Neuron (in vitro differentiated cells): ENCODE results near the gene DCST2.
"Not testable (repeated sequence)": the region's sequence is repeated elsewhere in the genome, so short reads cannot be mapped to it uniquely, and the experiment has no call there.

Source experiments
- H2AFZ ChIP-seq: one replicate; pipeline ENCODE4 v1.6.1; 2013; ENCODE audit warnings: low read depth, mild to moderate bottlenecking, inconsistent platforms, low read length, moderate library complexity
- H3K27me3 ChIP-seq: one replicate; pipeline ENCODE4 v1.6.1; 2013; ENCODE audit warnings: low read length; ENCODE audit not compliant: insufficient read depth
- H3K36me3 ChIP-seq: one replicate; pipeline ENCODE4 v1.6.1; 2013; ENCODE audit warnings: low read length; ENCODE audit not compliant: insufficient read depth
- H3K4me1 ChIP-seq: one replicate; pipeline ENCODE4 v1.6.1; 2013; ENCODE audit warnings: low read length; ENCODE audit not compliant: insufficient read depth
- H3K4me3 ChIP-seq: 2 replicates; pipeline ENCODE4 v1.5.1; 2013; ENCODE audit warnings: mild to moderate bottlenecking, low read length, moderate library complexity
- H3K9me3 ChIP-seq: one replicate; pipeline ENCODE4 v1.6.1; 2013; ENCODE audit warnings: low read length

DCST2 gene

GRCh38 chr1:154995301-154995983 is 38.1 kb downstream of the DCST2 start:
- not testable (repeated sequence) for H3K36me3 ChIP-seq, H2AFZ ChIP-seq, H3K4me3 ChIP-seq, H3K9me3 ChIP-seq, H3K27me3 ChIP-seq
- peaks cover 11% of the 10 kb centered on the region for H3K4me1 ChIP-seq

DNA sequence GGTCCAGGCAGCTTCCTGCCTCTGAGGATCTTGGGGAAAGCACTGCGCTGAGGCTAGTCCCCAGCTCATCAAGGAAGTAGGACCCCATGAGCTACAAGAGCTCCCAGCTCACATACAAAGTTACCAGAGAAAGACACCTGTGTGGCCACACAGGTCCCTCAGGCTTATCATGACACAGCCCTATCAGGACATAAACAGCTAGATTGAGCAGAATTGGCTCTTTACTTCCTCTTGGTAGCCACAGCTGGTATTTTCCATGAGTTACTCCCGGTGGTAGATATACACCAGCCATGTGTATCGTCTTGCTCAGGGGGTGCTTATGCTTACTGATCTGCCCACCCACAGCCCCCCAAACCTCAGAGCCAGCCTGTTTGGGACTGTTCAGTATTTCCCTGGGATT is 39.0 kb downstream of the DCST2 start:
- Histone ChIP-seq H3K9me3 (no peaks in the 10 kb centered on the region), H3K27me3 (no peaks in the 10 kb centered on the region), H3K36me3 (peaks cover 16% of the 10 kb centered on the region), H2AFZ (no peak overlapping the region), H3K4me1 (peaks cover 5% of the 10 kb centered on the region), H3K4me3 (no peak overlapping the region)

DNA sequence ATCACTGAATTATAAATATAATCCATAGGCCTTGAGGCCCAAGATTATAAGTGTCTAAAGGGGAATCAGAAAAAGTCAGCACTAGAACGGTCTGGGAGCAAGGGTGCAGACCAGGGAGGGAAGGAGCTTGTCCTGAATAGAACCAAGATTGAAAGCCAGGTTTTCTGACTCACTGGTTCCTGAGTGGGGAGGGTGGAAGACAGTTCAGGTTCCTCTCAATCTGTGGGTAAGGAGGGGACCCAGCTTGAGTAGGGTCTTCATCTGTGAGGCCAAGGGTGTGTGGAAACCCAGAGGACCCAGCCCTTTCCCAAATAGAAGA is 39.4 kb downstream of the DCST2 start:
- Histone ChIP-seq H3K27me3 (no peaks in the 10 kb centered on the region), H3K4me1 (peaks cover 4% of the 10 kb centered on the region), H3K36me3 (peaks cover 20% of the 10 kb centered on the region), H2AFZ (no peak overlapping the region), H3K9me3 (no peaks in the 10 kb centered on the region), H3K4me3 (no peak overlapping the region)

GRCh38 chr1:154993572-154994268 is 39.9 kb downstream of the DCST2 start, which contains the start of gene LENEP:
Gene LENEP (plus strand): TSS chr1:154993586. CDS start chr1:154993608, 22 bp downstream.
- Histone ChIP-seq H3K4me1 (peaks cover 2% of the 10 kb centered on the region), H3K27me3 (no peaks in the 10 kb centered on the region), H3K36me3 (peaks cover 24% of the 10 kb centered on the region), H3K4me3 (no peak within 1 kb of the TSS), H3K9me3 (no peaks in the 10 kb centered on the region), H2AFZ (no peak within 1 kb of the TSS)

- Histone ChIP-seq H3K9me3 (no peaks in the 10 kb centered on the region), H3K27me3 (no peaks in the 10 kb centered on the region), H3K4me3 (no peak overlapping the region), H3K4me1 (peaks cover 2% of the 10 kb centered on the region), H3K36me3 (peaks cover 31% of the 10 kb centered on the region), H2AFZ (no peak overlapping the region)
Measured at GRCh38 chr1:154992721-154993571, 40.6 kb downstream of the DCST2 start.

DNA sequence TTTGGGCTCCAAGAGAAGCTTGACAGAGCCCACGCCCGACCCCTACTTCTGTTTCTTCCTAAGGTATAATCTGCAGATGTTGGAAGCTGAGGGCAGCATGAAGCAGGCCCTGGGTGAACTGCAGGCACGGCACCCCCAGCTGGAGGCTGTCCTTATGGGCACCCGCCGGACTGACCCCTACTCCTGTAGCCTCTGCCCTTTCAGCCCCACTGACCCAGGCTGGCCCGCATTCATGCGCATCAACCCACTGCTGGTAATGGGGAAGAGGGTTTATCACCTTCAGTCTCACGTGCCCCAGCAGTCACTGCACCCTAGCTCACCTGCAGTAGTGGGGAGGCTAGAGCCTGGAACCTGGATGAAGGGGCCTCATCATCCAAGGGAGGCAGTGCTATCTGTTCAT is 43.3 kb downstream of the DCST2 start:
- H2AFZ ChIP-seq = no peak overlapping the region
- H3K36me3 ChIP-seq = peaks cover 42% of the 10 kb centered on the region
- H3K27me3 ChIP-seq = no peaks in the 10 kb centered on the region
- no peak overlapping the region for H3K4me3 ChIP-seq
- H3K4me1 ChIP-seq = peaks cover 2% of the 10 kb centered on the region
- H3K9me3 ChIP-seq = no peaks in the 10 kb centered on the region

- H3K4me1 ChIP-seq = peaks cover 5% of the 10 kb centered on the region
- no peaks in the 10 kb centered on the region for H3K9me3 ChIP-seq
- H3K36me3 ChIP-seq = peaks cover 42% of the 10 kb centered on the region
- H3K27me3 ChIP-seq = no peaks in the 10 kb centered on the region
- H2AFZ ChIP-seq = no peak overlapping the region
- H3K4me3 ChIP-seq = no peak overlapping the region
Measured at GRCh38 chr1:154989195-154989860, 44.3 kb downstream of the DCST2 start.

DNA sequence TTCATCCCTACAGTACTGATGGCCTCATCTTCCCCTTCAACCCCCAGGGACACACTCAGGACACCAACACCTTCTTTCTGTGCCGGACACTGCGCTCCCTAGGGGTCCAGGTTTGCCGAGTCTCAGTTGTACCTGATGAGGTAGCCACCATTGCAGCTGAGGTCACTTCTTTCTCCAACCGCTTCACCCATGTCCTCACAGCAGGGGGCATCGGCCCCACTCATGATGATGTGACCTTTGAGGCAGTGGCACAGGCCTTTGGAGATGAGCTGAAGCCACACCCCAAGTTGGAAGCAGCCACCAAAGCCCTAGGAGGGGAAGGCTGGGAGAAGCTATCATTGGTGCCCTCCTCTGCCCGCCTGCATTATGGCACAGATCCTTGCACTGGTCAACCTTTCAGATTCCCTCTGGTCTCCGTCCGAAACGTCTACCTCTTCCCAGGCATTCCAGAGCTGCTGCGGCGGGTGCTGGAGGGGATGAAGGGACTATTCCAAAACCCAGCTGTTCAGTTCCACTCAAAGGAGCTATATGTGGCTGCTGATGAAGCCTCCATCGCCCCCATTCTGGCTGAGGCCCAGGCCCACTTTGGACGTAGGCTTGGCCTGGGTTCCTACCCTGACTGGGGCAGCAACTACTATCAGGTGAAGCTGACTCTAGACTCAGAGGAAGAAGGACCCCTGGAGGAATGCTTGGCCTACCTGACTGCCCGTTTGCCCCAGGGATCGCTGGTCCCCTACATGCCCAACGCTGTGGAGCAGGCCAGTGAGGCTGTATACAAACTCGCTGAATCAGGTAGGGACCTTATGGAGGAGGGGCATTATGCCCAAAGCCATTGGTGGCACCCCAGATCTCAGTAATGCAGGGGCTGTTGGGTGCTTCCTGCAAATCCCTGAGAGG is 45.3 kb downstream of the DCST2 start:
- Histone ChIP-seq H2AFZ (no peak overlapping the region), H3K9me3 (no peaks in the 10 kb centered on the region), H3K4me3 (no peak overlapping the region), H3K36me3 (peaks cover 42% of the 10 kb centered on the region), H3K27me3 (no peaks in the 10 kb centered on the region), H3K4me1 (peaks cover 11% of the 10 kb centered on the region)

- no peak overlapping the region for H2AFZ ChIP-seq
- peaks cover 36% of the 10 kb centered on the region for H3K36me3 ChIP-seq
- H3K4me3 ChIP-seq = no peak overlapping the region
- peaks cover 10% of the 10 kb centered on the region for H3K4me1 ChIP-seq
- H3K9me3 ChIP-seq = no peaks in the 10 kb centered on the region
- no peaks in the 10 kb centered on the region for H3K27me3 ChIP-seq
Measured at GRCh38 chr1:154987326-154987725, 46.3 kb downstream of the DCST2 start.

DNA sequence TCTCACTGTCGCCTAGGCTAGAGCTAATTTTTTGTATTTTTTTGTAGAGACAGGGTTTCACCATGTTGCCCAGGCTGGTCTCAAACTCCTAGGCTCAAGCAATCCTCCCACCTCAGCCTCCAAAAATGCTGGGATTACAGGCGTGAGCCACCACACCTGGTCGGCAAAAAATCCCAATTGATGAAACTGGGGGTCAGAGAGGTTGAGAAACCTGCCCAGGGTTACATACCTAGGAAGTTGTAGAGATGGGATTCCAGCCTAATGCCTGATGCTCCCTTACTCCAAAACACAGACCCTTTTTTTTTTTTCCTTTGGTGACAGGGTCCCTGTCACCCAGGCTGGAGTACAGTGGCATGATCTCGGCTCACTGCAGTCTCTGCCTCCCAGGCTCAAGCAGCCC is 46.8 kb downstream of the DCST2 start:
- not testable (repeated sequence) for H2AFZ ChIP-seq, H3K9me3 ChIP-seq, H3K27me3 ChIP-seq, H3K4me1 ChIP-seq, H3K4me3 ChIP-seq
- peaks cover 36% of the 10 kb centered on the region for H3K36me3 ChIP-seq

DNA sequence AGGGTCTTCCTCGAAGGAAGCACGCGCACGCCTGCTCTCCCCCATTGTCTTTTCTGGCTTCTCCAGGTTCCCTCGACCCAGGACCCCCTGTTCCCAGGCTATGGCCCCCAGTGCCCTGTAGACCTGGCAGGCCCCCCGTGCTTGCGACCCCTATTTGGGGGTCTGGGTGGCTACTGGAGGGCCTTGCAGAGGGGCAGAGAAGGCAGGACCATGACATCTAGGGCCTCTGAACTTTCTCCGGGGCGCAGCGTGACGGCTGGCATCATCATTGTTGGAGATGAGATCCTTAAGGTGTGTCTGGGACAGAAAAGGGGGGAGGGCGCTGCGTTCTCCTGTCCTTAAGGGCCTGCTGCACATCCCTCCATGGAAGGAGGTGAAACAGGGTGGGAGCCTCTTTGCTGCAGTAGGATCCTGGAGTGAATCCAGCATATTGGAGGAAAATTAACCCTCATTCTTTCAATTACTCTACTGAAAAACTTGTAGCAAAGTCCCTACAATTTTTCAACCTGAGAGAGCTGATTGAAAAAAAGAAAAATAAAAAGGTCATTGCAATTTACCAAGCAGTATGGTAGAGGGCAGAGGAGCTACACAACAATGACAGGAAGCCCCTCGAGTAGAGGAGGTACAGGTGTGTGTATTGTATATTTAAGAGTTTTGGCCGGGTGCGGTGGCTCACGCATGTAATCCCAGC is 49.7 kb downstream of the DCST2 start:
- H3K27me3 ChIP-seq = no peaks in the 10 kb centered on the region
- peaks cover 10% of the 10 kb centered on the region for H3K4me1 ChIP-seq
- H3K9me3 ChIP-seq = no peaks in the 10 kb centered on the region
- peaks cover 24% of the 10 kb centered on the region for H3K36me3 ChIP-seq
- peak overlapping the region; percentile 62 for H3K4me3 ChIP-seq
- H2AFZ ChIP-seq = no peak overlapping the region
